Measurements from ENCODE around the gene VSTM1.
A peak's percentile ranks its signal among the peaks of the same experiment; 100 is the strongest.
"Not testable (repeated sequence)": the region's sequence is repeated elsewhere in the genome, so short reads cannot be mapped to it uniquely, and the experiment has no call there.

The VSTM1 gene

GRCh38 chr19:54099903-54100255 is 36.2 kb upstream of the VSTM1 start:
- not testable (repeated sequence) for H3K4me3 ChIP-seq (ENCODE audit: insufficient read depth, low read depth, low read length); H3K27ac ChIP-seq (ENCODE audit: insufficient read depth, low read depth, low read length, poor library complexity, severe bottlenecking); H3K9me3 ChIP-seq (ENCODE audit: control insufficient read depth, low read length); H3K36me3 ChIP-seq (ENCODE audit: control insufficient read depth, insufficient read depth, low read length); H3K4me1 ChIP-seq (ENCODE audit: control insufficient read depth, insufficient read depth, low read length)
- 80 to 83% methylated on average over 9 of the region's 9 CpGs for WGBS, 2 experiments
- H3K27me3 ChIP-seq (ENCODE audit: control insufficient read depth, insufficient read depth, low read length, poor library complexity, severe bottlenecking), result peaks cover 30% of the 10 kb centered on the region

GRCh38 chr19:54099190-54099902 is 35.6 kb upstream of the VSTM1 start:
- Histone ChIP-seq H3K4me1 (ENCODE audit: control insufficient read depth, insufficient read depth, low read length) (peaks cover 2% of the 10 kb centered on the region), H3K27ac (ENCODE audit: insufficient read depth, low read depth, low read length, poor library complexity, severe bottlenecking) (no peak overlapping the region), H3K27me3 (ENCODE audit: control insufficient read depth, insufficient read depth, low read length, poor library complexity, severe bottlenecking) (peaks cover 35% of the 10 kb centered on the region), H3K9me3 (ENCODE audit: control insufficient read depth, low read length) (no peaks in the 10 kb centered on the region), H3K36me3 (ENCODE audit: control insufficient read depth, insufficient read depth, low read length) (no peaks in the 10 kb centered on the region), H3K4me3 (ENCODE audit: insufficient read depth, low read depth, low read length) (no peak overlapping the region)
- 89 to 90% methylated on average over 10 to 12 of the region's 12 CpGs for WGBS, 2 experiments

- peak overlapping the region; percentile 14 for H3K4me3 ChIP-seq (ENCODE audit: insufficient read depth, low read depth, low read length)
- H3K36me3 ChIP-seq (ENCODE audit: control insufficient read depth, insufficient read depth, low read length), result no peaks in the 10 kb centered on the region
- H3K27ac ChIP-seq (ENCODE audit: insufficient read depth, low read depth, low read length, poor library complexity, severe bottlenecking), result no peak overlapping the region
- no peaks in the 10 kb centered on the region for H3K9me3 ChIP-seq (ENCODE audit: control insufficient read depth, low read length)
- H3K27me3 ChIP-seq (ENCODE audit: control insufficient read depth, insufficient read depth, low read length, poor library complexity, severe bottlenecking), result peaks cover 37% of the 10 kb centered on the region
- 8 to 15% methylated on average over 14 of the region's 14 CpGs for WGBS, 2 experiments
- H3K4me1 ChIP-seq (ENCODE audit: control insufficient read depth, insufficient read depth, low read length), result peaks cover 2% of the 10 kb centered on the region
Measured at GRCh38 chr19:54096617-54097106, 33.0 kb upstream of the VSTM1 start.

- H3K27ac ChIP-seq (ENCODE audit: insufficient read depth, low read depth, low read length, poor library complexity, severe bottlenecking); H3K4me1 ChIP-seq (ENCODE audit: control insufficient read depth, insufficient read depth, low read length); H3K9me3 ChIP-seq (ENCODE audit: control insufficient read depth, low read length); H3K36me3 ChIP-seq (ENCODE audit: control insufficient read depth, insufficient read depth, low read length): not testable (repeated sequence)
- Histone ChIP-seq H3K27me3 (ENCODE audit: control insufficient read depth, insufficient read depth, low read length, poor library complexity, severe bottlenecking) (peaks cover 37% of the 10 kb centered on the region), H3K4me3 (ENCODE audit: insufficient read depth, low read depth, low read length) (peak overlapping the region; percentile 33)
- WGBS, 2 experiments, result 1% methylated on average over 46 of the region's 46 CpGs
Measured at GRCh38 chr19:54095859-54096616, 32.3 kb upstream of the VSTM1 start.

- Histone ChIP-seq H3K27ac (ENCODE audit: insufficient read depth, low read depth, low read length, poor library complexity, severe bottlenecking) (no peak overlapping the region), H3K4me3 (ENCODE audit: insufficient read depth, low read depth, low read length) (peak overlapping the region; percentile 33), H3K27me3 (ENCODE audit: control insufficient read depth, insufficient read depth, low read length, poor library complexity, severe bottlenecking) (peaks cover 37% of the 10 kb centered on the region), H3K4me1 (ENCODE audit: control insufficient read depth, insufficient read depth, low read length) (peaks cover 2% of the 10 kb centered on the region), H3K9me3 (ENCODE audit: control insufficient read depth, low read length) (no peaks in the 10 kb centered on the region), H3K36me3 (ENCODE audit: control insufficient read depth, insufficient read depth, low read length) (no peaks in the 10 kb centered on the region)
- WGBS, 2 experiments, result 73 to 75% methylated on average over 22 of the region's 22 CpGs
Measured at GRCh38 chr19:54095136-54095858, 31.6 kb upstream of the VSTM1 start.

GRCh38 chr19:54094426-54095000 is 30.8 kb upstream of the VSTM1 start:
- 92 to 93% methylated on average over 17 of the region's 17 CpGs for WGBS, 2 experiments

GRCh38 chr19:54084410-54084809 is 20.7 kb upstream of the VSTM1 start:
- Histone ChIP-seq H3K27me3 (ENCODE audit: control insufficient read depth, insufficient read depth, low read length, poor library complexity, severe bottlenecking) (no peaks in the 10 kb centered on the region), H3K9me3 (ENCODE audit: control insufficient read depth, low read length) (no peaks in the 10 kb centered on the region), H3K36me3 (ENCODE audit: control insufficient read depth, insufficient read depth, low read length) (no peaks in the 10 kb centered on the region), H3K27ac (ENCODE audit: insufficient read depth, low read depth, low read length, poor library complexity, severe bottlenecking) (no peak overlapping the region), H3K4me3 (ENCODE audit: insufficient read depth, low read depth, low read length) (no peak overlapping the region), H3K4me1 (ENCODE audit: control insufficient read depth, insufficient read depth, low read length) (no peaks in the 10 kb centered on the region)
- 93 to 95% methylated on average over 3 of the region's 3 CpGs for WGBS, 2 experiments

More at GRCh38 chr19:54094426-54095000, 30.8 kb upstream of the VSTM1 start:
- H3K36me3 ChIP-seq (ENCODE audit: control insufficient read depth, insufficient read depth, low read length), result no peaks in the 10 kb centered on the region
- peaks cover 37% of the 10 kb centered on the region for H3K27me3 ChIP-seq (ENCODE audit: control insufficient read depth, insufficient read depth, low read length, poor library complexity, severe bottlenecking)
- no peaks in the 10 kb centered on the region for H3K9me3 ChIP-seq (ENCODE audit: control insufficient read depth, low read length)
- H3K4me3 ChIP-seq (ENCODE audit: insufficient read depth, low read depth, low read length), result no peak overlapping the region
- H3K4me1 ChIP-seq (ENCODE audit: control insufficient read depth, insufficient read depth, low read length), result peaks cover 2% of the 10 kb centered on the region
- no peak overlapping the region for H3K27ac ChIP-seq (ENCODE audit: insufficient read depth, low read depth, low read length, poor library complexity, severe bottlenecking)

GRCh38 chr19:54081032-54081431 is 17.3 kb upstream of the VSTM1 start, which contains the start of gene TARM1:
Gene TARM1 (minus strand): TSS chr19:54081365. CDS start chr19:54081340, 25 bp downstream.
- WGBS, 2 experiments, result 87 to 90% methylated on average over 7 of the region's 7 CpGs
- no peaks in the 10 kb centered on the region for H3K36me3 ChIP-seq (ENCODE audit: control insufficient read depth, insufficient read depth, low read length)

GRCh38 chr19:54077334-54077733 is 13.6 kb upstream of the VSTM1 start:
- Histone ChIP-seq H3K4me1 (ENCODE audit: control insufficient read depth, insufficient read depth, low read length) (no peaks in the 10 kb centered on the region), H3K4me3 (ENCODE audit: insufficient read depth, low read depth, low read length) (no peak overlapping the region), H3K36me3 (ENCODE audit: control insufficient read depth, insufficient read depth, low read length) (no peaks in the 10 kb centered on the region), H3K27ac (ENCODE audit: insufficient read depth, low read depth, low read length, poor library complexity, severe bottlenecking) (no peak overlapping the region), H3K9me3 (ENCODE audit: control insufficient read depth, low read length) (no peaks in the 10 kb centered on the region), H3K27me3 (ENCODE audit: control insufficient read depth, insufficient read depth, low read length, poor library complexity, severe bottlenecking) (no peaks in the 10 kb centered on the region)
- 93 to 95% methylated on average over 3 to 5 of the region's 5 CpGs for WGBS, 2 experiments

More at GRCh38 chr19:54081032-54081431, 17.3 kb upstream of the VSTM1 start, which contains the start of gene TARM1:
- Histone ChIP-seq H3K27ac (ENCODE audit: insufficient read depth, low read depth, low read length, poor library complexity, severe bottlenecking) (no peak within 1 kb of the TSS), H3K9me3 (ENCODE audit: control insufficient read depth, low read length) (no peaks in the 10 kb centered on the region), H3K4me1 (ENCODE audit: control insufficient read depth, insufficient read depth, low read length) (no peaks in the 10 kb centered on the region), H3K4me3 (ENCODE audit: insufficient read depth, low read depth, low read length) (no peak within 1 kb of the TSS), H3K27me3 (ENCODE audit: control insufficient read depth, insufficient read depth, low read length, poor library complexity, severe bottlenecking) (no peaks in the 10 kb centered on the region)

All from ectodermal cell (in vitro differentiated cells).